GM23338 (cell line): ENCODE measurements around the gene ADRA2B.

Source experiments
- CREB1 ChIP-seq: fragments of 250-450 bp; sonication (Bioruptor Pico); IDR thresholded peaks from 2 replicates; pipeline ENCODE4 v1.5.0; 2020; ENCODE audit warnings: low read depth, mild to moderate bottlenecking, moderate library complexity
- EZH2 ChIP-seq: fragments of 200-600 bp; sonication (generic); IDR thresholded peaks from one replicate; pipeline ENCODE4 v1.8.0; 2017; ENCODE audit warnings: antibody characterized with exemption, mild to moderate bottlenecking, low read depth; ENCODE audit not compliant: unreplicated experiment
- EZH2phosphoT487 ChIP-seq: fragments of 200-600 bp; sonication (generic); IDR thresholded peaks from one replicate; pipeline ENCODE4 v1.8.1; 2018; ENCODE audit warnings: antibody characterized with exemption; ENCODE audit not compliant: unreplicated experiment
- JUNB ChIP-seq: IDR thresholded peaks from one replicate; pipeline ENCODE4 v1.6.1; 2016; ENCODE audit warnings: antibody characterized with exemption; ENCODE audit not compliant: unreplicated experiment
- NANOG ChIP-seq: IDR thresholded peaks from 2 replicates; pipeline ENCODE4 v1.6.1; 2016; ENCODE audit warnings: antibody characterized with exemption, borderline replicate concordance
- POLR2AphosphoS5 ChIP-seq: IDR thresholded peaks from 2 replicates; pipeline ENCODE4 v1.6.1; 2016; ENCODE audit warnings: antibody characterized with exemption, low read depth
- REST ChIP-seq: IDR thresholded peaks from one replicate; pipeline ENCODE4 v1.6.1; 2018; ENCODE audit warnings: antibody characterized with exemption; ENCODE audit not compliant: unreplicated experiment
- ZNF114 ChIP-seq: fragments of 250-450 bp; sonication (Bioruptor Pico); IDR thresholded peaks from 2 replicates; pipeline ENCODE4 v1.5.0; 2020; ENCODE audit warnings: mild to moderate bottlenecking, moderate library complexity
- TF ChIP-seq, protein P1 (sequence below), 2 experiments: fragments of 200-600 bp in 1 of 2; sonication (generic) in 1 of 2; conservative IDR thresholded peaks; 2 replicates each; pipeline versions ENCODE4 v1.5.1 to v1.6.1; 2016 to 2017; ENCODE audit warnings: antibody characterized with exemption in 2 of 2, low read depth in 2 of 2, mild to moderate bottlenecking in 2 of 2, moderate library complexity in 1 of 2
- TF ChIP-seq, protein P2 (sequence below): IDR thresholded peaks from 2 replicates; pipeline ENCODE4 v1.6.1; 2016; ENCODE audit warnings: antibody characterized with exemption

- TF ChIP-seq, protein P1, sequence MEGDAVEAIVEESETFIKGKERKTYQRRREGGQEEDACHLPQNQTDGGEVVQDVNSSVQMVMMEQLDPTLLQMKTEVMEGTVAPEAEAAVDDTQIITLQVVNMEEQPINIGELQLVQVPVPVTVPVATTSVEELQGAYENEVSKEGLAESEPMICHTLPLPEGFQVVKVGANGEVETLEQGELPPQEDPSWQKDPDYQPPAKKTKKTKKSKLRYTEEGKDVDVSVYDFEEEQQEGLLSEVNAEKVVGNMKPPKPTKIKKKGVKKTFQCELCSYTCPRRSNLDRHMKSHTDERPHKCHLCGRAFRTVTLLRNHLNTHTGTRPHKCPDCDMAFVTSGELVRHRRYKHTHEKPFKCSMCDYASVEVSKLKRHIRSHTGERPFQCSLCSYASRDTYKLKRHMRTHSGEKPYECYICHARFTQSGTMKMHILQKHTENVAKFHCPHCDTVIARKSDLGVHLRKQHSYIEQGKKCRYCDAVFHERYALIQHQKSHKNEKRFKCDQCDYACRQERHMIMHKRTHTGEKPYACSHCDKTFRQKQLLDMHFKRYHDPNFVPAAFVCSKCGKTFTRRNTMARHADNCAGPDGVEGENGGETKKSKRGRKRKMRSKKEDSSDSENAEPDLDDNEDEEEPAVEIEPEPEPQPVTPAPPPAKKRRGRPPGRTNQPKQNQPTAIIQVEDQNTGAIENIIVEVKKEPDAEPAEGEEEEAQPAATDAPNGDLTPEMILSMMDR (conservative IDR thresholded peaks at IDR 0.05; ENCODE audit: low read depth in 2 of 2) = no peak
- TF ChIP-seq EZH2 = no peak
- no peak for TF ChIP-seq CREB1 (CRISPR knock-in tag)
- TF ChIP-seq POLR2AphosphoS5 = no peak
- TF ChIP-seq EZH2phosphoT487 = no peak
- no peak for TF ChIP-seq JUNB
- TF ChIP-seq, protein P2, sequence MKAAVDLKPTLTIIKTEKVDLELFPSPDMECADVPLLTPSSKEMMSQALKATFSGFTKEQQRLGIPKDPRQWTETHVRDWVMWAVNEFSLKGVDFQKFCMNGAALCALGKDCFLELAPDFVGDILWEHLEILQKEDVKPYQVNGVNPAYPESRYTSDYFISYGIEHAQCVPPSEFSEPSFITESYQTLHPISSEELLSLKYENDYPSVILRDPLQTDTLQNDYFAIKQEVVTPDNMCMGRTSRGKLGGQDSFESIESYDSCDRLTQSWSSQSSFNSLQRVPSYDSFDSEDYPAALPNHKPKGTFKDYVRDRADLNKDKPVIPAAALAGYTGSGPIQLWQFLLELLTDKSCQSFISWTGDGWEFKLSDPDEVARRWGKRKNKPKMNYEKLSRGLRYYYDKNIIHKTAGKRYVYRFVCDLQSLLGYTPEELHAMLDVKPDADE = no peak
- TF ChIP-seq REST = no peak
- TF ChIP-seq ZNF114 = no peak
- TF ChIP-seq NANOG = no peak
Observed at GRCh38 chr2:96074156-96074555, 42.2 kb downstream of the ADRA2B start.
